ENCODE measurements around the gene APOE. TPM values are rescaled to one million over a fixed set of nuclear protein-coding genes. Genes with fewer than 3 reads are reported as not detected.
"Not testable (repeated sequence)": the region's sequence is repeated elsewhere in the genome, so short reads cannot be mapped to it uniquely, and the experiment has no call there.

APOE gene
- total RNA-seq, 2 donors from 2014 or later: 85.3 to 403 TPM

DNA sequence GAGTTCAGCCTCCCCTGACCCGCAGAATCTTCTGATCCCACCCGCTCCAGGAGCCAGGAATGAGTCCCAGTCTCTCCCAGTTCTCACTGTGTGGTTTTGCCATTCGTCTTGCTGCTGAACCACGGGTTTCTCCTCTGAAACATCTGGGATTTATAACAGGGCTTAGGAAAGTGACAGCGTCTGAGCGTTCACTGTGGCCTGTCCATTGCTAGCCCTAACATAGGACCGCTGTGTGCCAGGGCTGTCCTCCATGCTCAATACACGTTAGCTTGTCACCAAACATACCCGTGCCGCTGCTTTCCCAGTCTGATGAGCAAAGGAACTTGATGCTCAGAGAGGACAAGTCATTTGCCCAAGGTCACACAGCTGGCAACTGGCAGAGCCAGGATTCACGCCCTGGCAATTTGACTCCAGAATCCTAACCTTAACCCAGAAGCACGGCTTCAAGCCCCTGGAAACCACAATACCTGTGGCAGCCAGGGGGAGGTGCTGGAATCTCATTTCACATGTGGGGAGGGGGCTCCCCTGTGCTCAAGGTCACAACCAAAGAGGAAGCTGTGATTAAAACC is 1.1 kb upstream of the APOE start:
- Histone ChIP-seq H3K27ac (no peak overlapping the region), H3K36me3 (peaks cover 35% of the 10 kb centered on the region), H3K27me3 (peaks cover 0 to 8% of the 10 kb centered on the region in 2 donors), H3K4me3 (no peak overlapping the region), H3K4me1 (peaks cover 0 to 21% of the 10 kb centered on the region in 2 donors), H3K9me3 (no peaks in the 10 kb centered on the region)
- no peak for DNase-seq (ENCODE audit: low spot score)
- TF ChIP-seq CTCF (IDR thresholded peaks at IDR 0.05): no peak

GRCh38 chr19:44907613-44908012 is 2.0 kb downstream of the APOE start:
- H3K9me3 ChIP-seq: no peaks in the 10 kb centered on the region
- peaks cover 0 to 31% of the 10 kb centered on the region in 2 donors for H3K4me1 ChIP-seq
- H3K36me3 ChIP-seq: peaks cover 8% of the 10 kb centered on the region
- DNase-seq (ENCODE audit: low spot score): no peak
- no peak for TF ChIP-seq CTCF (IDR thresholded peaks at IDR 0.05)
- H3K4me3 ChIP-seq: no peak overlapping the region
- H3K27me3 ChIP-seq: peaks cover 0 to 8% of the 10 kb centered on the region in 2 donors
- H3K27ac ChIP-seq: no peak overlapping the region

- Histone ChIP-seq H3K9me3 (no peaks in the 10 kb centered on the region), H3K27ac (no peak overlapping the region), H3K27me3 (peaks cover 0 to 8% of the 10 kb centered on the region in 2 donors), H3K36me3 (peaks cover 2% of the 10 kb centered on the region), H3K4me1 (peaks cover 0 to 31% of the 10 kb centered on the region in 2 donors), H3K4me3 (no peak overlapping the region)
- TF ChIP-seq CTCF (IDR thresholded peaks at IDR 0.05): no peak
- DNase-seq (ENCODE audit: low spot score): no peak
Observed at GRCh38 chr19:44908074-44908835, 2.7 kb downstream of the APOE start.

GRCh38 chr19:44908836-44909261 is 3.3 kb downstream of the APOE start:
- TF ChIP-seq CTCF (IDR thresholded peaks at IDR 0.05): no peak
- Histone ChIP-seq H3K27me3 (peaks cover 0 to 8% of the 10 kb centered on the region in 2 donors), H3K4me1 (peaks cover 0 to 28% of the 10 kb centered on the region in 2 donors), H3K4me3 (no peak overlapping the region), H3K9me3 (no peaks in the 10 kb centered on the region), H3K36me3 (no peaks in the 10 kb centered on the region), H3K27ac (no peak overlapping the region)
- DNase-seq (ENCODE audit: low spot score): no peak

- DNase-seq (ENCODE audit: low spot score): no peak
- Histone ChIP-seq H3K4me1 (peaks cover 0 to 32% of the 10 kb centered on the region in 2 donors), H3K36me3 (no peaks in the 10 kb centered on the region), H3K4me3 (no peak overlapping the region), H3K27ac (no peak overlapping the region), H3K27me3 (peaks cover 0 to 8% of the 10 kb centered on the region in 2 donors), H3K9me3 (no peaks in the 10 kb centered on the region)
- TF ChIP-seq CTCF (IDR thresholded peaks at IDR 0.05): no peak
Observed at GRCh38 chr19:44909775-44910174, 4.2 kb downstream of the APOE start.

GRCh38 chr19:44911896-44912295 is 6.3 kb downstream of the APOE start:
- not testable (repeated sequence) for H3K36me3 ChIP-seq; H3K4me3 ChIP-seq; H3K9me3 ChIP-seq; H3K27ac ChIP-seq; H3K27me3 ChIP-seq; DNase-seq (ENCODE audit: low spot score)
- H3K4me1 ChIP-seq: peaks cover 0 to 17% of the 10 kb centered on the region in 2 donors
